Measurements from ENCODE around the gene MRPS7. TPM values are rescaled to one million over a fixed set of nuclear protein-coding genes. Genes with fewer than 3 reads are reported as not detected.

MRPS7 gene
- total and polyA plus RNA-seq, 9 of the 15 experiments (the other 6 are each of a cell fraction or from before 2014, with no cell fraction given), result 107 to 244 (median 132) TPM

GRCh38 chr17:75288770-75289114, 27.1 kb downstream of the MRPS7 start (continued):
- TF ChIP-seq MGA (IDR thresholded peaks at IDR 0.05) (peak; percentile 59), ZNF609 (CRISPR knock-in tag; IDR thresholded peaks at IDR 0.05; ENCODE audit: borderline replicate concordance) (no peak), KAT2B (IDR thresholded peaks at IDR 0.05; ENCODE audit: low read depth, low read length) (no peak), SMARCE1 (IDR thresholded peaks at IDR 0.05) (0 out of 2 replicates have a peak, but pooled peaks have one; percentile 20), ZNF584 (CRISPR knock-in tag; IDR thresholded peaks at IDR 0.05; ENCODE audit: low read depth) (no peak), GABPB2 (CRISPR knock-in tag; conservative IDR thresholded peaks at IDR 0.05) (no peak), FOSL1 (tag; conservative IDR thresholded peaks at IDR 0.05) (no peak), GTF2B (IDR thresholded peaks at IDR 0.05; ENCODE audit: extremely low read depth, insufficient read length) (no peak), ZFP91 (CRISPR knock-in tag; IDR thresholded peaks at IDR 0.05) (0 out of 2 replicates have a peak, but pooled peaks have one; percentile 19)

Data from K562 (cell line).